CD4-positive, alpha-beta T cell treated with Interleukin-4 for 1 hour (primary cell): ENCODE data around the gene IGSF21.

Experiments used
- DNase-seq, 2 donors: peaks; one replicate each; pipeline ENCODE4 v3.0.0-alpha.2; 2020 to 2022

IGSF21 gene

DNA sequence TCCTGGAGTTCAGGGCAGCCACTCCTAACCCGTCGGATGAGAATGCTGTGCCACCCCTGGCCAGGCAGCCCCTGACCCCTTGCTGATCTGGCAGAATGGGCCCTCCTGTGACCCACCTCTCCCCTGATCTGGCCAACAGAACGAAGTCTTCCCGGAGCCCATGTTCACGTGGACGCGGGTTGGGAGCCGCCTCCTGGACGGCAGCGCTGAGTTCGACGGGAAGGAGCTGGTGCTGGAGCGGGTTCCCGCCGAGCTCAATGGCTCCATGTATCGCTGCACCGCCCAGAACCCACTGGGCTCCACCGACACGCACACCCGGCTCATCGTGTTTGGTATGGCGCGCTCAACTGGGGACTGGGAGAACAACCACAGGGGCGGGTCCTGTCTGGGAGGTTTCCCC lies 269.1 kb downstream of the IGSF21 start:
- no peak for DNase-seq

DNA sequence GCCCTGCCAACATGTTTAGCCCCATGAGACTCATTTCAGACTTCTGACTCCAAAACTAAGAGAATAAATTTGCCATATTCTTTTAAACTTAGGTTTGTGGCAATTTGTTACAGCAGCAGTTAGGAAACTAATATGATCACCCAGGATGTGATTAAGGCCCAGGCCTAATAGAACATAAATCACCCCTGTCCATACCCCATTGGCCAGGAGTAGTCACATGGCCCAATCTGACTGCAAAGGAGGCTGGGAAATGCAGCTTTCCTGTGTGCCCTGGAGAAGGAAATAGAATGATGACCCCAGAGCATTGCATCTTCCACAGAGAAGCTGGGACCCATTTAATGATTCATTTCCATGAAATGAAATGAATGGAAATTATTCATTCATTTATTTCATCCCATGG lies 272.7 kb downstream of the IGSF21 start:
- no peak for DNase-seq

DNA sequence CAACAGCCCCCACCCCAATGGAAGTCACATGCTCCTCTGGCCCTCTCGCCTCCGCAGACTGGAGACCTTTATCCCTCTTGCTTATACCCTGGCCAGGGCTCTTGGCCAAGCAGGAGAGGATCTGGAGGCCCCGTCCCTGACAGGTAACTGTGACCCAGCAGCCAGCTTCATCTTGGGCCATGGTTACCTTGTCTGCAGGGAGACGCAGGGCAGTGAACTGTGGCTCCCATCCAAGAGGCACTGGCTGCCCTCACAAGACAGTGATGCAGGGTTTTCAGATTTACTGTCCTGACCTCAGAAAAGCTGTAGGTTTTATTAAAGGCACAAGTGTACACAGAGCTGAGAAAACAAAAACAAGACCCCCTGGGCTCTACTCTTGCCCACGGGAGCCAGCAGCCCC lies 276.5 kb downstream of the IGSF21 start:
- no peak for DNase-seq

DNA sequence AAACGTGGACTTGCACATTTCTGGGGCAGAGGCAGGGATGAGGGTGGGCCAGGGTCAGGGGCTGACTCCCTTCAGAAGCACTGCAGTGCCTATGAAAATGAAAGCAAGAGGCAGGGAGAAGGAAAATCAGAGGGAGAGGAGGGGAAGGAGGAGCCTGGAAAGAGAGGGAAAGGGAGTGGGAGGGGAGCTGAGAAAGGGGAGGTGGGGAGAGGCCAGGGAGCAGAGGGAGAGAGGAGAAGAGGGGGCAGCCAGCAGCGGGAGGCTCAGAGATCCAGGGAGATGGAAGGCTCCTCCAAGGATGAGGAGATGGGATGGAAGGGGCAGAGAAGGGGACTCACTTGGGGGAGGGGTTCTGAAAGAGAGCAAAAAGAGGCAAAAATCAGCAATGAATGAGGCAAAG lies 276.9 kb downstream of the IGSF21 start:
- no peak for DNase-seq

DNA sequence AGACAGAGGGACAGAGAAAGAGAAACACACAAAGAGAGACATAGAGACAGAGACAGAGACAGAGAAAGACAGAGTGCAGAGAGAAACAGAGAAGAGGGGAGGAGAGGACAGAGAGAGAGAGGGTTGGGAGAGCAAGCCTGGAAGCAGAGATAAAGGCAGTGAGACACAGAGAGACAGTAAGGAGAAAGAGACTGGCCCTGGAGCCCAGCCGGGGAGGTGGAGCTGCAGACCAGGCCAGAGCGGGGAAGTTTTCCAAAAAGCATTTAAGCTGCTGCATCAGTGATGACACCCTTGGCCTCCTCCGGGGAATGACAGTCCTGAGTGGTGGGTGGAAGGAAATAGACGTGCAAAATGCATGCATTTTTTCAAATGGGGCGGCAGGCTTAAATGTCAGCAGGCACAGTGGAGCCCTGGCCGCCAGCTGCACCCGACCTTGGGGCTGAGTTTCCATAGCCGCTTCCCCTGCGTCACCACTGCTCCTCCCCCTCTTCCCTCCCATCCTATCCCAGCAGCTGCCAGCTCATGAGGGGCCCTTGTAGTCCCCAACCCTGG lies 277.7 kb downstream of the IGSF21 start:
- DNase-seq: no peak

DNA sequence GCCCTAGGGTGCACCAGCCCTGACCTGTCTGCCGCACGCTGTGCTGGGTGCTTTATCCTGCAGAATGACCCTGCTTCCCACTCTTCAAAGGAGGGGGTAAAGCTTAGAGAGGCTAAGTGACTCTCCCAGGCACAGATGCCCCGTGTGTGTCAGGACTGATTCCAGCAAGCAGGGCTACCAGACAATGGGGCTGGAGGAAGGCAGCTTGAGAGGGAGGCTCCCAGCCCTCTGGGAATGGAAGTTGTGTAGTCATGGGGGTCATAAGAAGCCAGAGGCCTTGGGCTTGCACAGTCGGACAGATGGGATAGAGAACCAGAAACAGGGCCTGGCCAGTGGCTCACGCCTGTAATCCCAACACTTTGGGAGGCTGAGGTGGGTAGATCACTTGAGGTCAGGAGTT lies 279.0 kb downstream of the IGSF21 start:
- no peak for DNase-seq

DNA sequence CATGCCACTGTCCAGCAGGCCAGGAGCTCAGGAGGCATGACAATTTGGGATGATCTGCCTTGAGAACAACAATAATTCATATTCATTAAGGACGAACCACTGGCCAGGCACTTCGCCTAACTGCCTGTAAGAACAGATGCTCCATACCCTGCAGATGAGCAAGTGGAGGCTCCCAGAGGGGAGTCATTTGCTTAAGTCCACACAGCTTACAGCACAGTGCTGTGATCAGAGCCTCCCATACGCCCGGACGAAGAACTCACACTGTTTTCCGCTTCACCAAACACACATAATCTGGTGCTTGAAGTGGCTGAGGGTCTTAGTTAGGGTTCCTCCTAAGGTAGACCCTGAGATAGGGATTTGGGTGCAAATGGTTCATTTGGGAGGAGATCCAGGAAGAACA lies 279.7 kb downstream of the IGSF21 start:
- DNase-seq: no peak

DNA sequence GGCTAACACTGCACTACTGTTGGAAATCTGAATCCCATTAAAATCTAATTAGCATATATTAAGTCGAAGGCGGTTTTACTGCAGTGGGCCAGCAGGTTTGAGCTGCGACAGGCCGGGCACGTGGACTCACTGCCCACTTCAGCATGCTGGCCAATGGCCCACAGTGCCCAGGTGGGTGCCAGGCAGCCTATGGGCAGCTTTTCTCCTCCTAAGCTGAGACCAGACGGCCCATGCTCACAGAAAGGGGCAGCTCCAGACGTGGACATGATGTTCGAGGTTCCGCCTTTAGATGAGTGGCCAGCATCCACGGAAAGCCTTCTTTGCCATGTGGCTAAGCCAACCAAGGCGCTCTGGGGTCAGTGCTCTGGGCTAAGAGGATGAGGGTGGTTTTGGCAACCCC lies 283.4 kb downstream of the IGSF21 start:
- no peak for DNase-seq

DNA sequence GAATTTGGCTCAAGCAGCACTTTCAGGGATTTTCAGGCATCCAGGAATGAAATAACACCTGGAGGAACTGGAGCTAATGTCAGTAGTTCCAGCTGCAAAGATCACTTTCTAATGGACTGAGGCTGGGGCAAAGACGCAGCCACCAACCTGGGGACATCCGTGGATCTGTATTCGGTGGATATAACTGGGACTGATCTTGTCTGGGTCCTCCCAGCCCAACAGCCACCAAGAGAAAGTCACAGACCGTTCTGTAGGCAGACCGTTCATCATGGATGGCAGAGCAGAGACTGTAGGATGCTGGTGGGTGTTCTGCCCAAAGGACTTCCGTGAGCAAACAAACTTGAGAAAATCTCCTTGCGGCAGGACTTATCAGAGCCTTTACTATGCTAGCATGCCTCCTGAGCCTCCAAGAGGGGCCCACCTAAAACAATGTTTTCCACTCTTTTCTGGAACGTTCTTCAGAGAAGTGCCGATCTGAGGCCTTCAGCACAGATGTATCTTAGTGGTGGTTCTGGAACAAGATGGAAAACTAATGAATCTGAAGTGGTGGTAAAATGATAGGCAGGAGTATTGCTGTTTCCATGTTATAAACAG lies 287.1 kb downstream of the IGSF21 start:
- DNase-seq: no peak

DNA sequence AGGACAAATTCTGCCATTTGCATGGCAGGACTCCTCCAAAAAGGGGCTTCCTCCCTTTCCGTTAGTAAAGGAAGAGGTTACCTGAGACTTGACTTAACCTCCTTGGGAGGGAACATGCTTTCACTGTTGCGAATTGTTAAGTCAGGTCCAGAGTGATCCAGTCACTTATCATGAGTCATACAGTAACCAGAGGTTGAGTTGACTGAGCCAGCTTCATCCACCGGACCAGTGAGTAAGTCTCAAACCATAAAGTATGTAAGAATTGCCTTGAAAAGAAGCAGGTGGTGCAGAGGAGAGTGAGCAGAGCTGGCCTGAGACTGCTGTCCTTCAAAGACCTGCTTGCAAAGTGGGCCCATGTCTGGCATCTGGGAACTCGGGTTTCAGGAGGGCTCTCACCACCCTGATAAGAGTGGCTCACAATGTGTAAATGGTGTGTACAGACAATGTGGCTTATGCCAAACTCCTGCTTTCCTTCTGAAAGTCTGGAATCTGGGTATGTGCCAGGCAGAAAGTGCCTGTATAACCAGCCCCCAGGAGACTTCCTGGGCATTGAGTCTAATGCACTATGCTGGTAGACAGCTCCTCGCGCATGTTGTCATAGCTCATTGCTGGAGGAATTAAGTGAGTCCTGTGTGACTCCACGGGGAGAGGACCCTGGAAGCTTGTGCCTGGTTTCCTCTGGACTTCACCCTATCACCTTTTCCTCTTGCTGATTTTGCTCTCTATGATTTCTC lies 288.8 kb downstream of the IGSF21 start:
- no peak for DNase-seq

DNA sequence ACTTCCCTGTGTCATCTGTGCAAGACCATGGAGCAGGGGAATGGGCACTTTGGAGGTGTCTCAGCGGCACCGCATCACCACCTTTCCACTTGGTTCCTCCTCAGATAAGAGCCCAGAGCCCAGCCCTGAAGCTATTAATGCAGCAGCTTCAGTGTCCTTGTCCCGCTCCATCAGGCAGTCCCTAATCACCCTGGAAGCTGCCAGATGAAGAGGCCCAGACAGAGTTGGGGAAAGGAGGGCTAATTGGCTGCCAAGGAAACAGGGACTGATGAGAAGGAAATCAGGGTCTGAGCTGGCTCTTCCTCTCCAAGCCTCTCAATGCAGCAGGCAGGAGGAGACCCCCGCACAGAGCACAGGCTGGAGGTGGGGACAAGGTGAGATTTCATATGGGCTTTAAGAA lies 290.0 kb downstream of the IGSF21 start:
- no peak for DNase-seq

DNA sequence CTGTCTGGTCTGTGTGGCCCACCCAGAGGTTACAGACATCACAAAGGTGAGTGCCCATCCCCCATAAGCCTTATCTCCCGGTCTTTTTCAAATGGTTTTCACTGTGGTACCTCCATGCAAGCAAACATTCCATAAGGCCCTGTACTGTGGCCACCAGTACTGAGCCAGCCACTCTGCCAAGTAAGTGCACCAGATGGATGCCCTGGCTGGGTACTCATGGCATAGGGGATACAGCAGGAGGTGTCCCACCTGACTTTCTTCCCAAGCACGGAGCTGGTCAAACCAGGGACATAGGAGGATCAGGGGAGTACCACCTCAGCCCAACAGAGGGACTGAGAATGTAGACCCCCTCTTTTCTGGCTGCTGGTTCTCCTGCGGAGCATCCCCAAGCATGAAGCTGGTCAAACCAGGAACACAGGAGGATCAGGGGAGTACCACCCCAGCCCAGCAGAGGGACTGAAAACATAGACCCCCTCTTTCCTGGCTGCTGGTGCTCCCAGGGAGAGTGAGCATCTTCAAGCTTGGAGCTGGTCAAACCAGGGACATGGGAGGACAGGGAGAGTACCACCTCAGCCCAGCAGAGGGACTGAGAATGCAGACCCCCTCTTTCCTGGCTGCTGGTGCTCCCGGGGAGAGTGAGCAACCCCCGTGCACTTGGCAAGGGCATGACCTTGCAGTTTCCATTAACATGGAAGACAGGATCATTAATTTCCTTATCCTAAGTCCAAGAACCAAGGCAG lies 291.4 kb downstream of the IGSF21 start:
- no peak for DNase-seq

DNA sequence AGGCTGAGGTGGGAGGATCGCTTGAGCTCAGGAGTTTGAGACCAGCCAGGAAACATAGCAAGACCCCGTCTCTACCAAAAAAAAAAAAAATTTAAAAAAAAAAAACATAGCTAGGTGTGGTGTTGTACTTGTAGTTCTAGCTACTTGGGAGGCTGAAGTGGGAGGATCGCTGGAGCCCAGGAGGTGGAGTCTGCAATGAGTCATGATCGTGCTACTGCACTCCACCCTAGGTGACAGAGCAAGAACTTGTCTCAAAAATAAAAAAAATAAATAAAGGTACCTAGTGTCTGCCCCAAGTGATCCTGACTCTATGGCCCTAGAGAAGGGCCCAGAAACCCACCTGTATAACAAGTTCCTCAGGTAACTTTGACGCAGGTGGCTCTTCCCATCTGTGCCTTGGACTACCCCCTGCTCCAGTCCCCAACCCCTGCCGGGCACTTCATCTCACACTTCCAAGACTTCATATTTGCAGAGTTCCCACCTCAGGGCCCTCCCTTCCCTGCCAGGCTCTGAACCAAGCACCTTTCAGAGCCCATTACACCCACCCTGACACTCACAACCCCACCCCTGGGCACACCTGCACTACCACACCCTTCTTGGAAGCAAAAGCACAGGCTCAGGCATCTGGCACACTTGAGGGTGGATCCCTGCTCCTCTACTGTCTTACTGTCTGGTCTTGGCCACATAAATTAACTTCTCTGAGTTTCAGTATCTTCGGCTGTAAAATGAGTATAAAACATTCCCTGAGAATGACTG lies 292.9 kb downstream of the IGSF21 start:
- no peak for DNase-seq

DNA sequence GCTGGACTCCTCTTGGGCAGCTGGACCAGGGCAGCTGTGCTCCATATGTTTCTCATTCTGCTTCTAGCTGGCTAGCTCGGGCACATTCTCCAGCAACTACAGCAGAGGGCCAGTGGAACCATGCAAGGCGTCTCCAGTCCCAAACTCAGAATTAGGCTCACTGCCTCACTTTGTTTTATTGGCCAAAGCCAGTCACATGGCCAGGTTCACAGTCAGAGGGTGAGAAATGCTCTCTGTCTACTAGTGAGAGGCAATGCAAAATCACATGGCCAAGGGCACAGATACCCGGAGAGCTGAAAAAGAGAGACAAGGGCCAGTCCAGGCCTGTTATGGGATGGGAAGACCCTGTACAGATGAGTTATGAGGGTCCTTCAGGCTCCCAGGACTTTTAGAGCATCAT lies 294.3 kb downstream of the IGSF21 start:
- no peak for DNase-seq

DNA sequence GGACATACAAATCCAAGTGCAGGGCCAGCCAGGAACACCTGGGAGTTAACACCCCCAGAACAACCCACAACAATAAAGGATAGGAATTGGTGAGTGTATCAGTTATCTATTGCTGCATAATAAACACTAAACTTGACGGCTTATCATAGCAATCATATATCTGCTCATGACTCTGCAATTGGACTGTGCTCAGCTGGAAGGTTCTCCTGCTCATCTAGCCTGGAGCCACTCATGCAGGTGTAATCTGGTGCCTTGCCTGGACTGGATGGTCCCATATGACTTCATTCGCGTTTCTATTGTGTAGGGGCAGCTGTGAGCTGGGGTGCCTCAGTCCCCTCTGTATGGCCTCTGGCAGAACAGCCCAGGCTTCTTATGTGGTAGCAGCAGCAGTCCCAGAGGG lies 296.9 kb downstream of the IGSF21 start:
- DNase-seq: no peak

DNA sequence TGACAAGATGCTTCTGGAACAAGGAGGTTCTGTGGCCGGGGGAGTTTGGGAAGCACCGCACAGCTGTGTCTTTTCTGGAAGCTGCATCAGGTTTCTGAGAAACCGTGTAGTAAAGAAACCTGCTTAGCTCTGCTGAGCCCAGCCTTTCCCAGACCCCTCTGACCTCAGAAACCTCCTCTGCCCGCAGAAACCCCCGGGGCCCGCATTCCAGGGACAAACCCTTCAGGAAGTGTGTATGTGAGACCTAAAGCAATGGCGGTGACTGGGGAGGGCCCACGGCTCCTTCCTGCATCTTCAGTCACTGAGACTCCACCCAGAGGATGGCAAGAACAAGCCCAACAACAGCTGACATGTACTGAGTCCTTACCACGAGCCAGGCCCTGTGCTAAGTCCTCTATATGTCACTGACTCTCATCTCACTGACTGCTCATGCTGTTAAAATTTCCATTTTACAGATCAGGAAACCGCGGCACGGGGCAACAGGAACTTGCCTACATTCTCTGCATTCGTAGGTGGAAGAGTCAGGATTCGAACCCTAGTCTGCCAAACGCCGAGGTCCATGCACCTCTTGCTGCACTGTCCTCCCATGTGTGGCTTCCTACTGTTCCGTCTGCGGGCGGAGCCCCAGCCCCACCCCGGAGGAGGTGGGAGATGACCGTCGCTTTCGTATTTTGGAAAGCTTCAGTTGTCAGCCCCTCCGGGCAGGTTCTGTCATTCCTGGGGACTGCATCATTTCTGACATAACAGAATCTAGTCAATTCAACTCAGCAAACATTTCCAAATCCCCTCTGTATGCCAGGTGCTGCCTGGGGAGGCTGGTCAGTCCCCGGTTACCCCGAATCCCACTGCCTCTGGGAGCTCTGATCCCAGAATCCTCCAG lies 299.8 kb downstream of the IGSF21 start:
- DNase-seq: no peak

DNA sequence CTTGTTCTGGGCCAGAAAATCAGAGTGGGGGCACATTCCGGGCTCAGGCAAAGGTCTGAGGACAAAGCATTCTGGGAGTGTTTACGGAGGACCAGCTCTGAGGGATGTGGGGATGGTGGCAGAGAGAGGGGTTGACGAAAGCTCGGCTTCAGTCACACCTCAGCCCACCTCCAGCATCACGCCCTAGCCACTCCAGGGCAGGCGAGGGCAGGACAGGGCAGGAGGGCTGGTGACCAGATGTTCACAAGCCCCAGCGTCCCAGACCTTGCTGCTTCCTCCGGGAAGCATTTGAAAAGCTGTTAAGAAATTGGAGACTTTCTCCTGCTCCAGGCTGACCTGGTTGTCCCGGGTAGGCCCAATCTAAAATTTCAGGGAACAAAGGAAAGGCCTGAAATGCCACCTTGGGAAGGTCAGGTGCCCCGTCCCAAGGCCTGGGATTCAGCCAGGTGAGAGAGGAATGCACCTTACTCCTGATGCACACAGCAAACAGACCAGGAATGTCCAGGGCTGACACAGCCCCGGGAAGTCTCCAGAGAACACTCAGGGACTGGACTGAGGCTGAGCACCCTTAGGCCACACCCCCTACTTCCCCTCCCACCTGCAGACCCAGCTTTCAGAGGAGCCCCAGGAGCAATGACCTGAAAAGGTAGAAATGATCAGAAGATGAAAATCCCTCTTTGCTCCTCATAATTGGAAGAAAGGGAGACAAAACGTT lies 301.2 kb downstream of the IGSF21 start:
- no peak for DNase-seq

DNA sequence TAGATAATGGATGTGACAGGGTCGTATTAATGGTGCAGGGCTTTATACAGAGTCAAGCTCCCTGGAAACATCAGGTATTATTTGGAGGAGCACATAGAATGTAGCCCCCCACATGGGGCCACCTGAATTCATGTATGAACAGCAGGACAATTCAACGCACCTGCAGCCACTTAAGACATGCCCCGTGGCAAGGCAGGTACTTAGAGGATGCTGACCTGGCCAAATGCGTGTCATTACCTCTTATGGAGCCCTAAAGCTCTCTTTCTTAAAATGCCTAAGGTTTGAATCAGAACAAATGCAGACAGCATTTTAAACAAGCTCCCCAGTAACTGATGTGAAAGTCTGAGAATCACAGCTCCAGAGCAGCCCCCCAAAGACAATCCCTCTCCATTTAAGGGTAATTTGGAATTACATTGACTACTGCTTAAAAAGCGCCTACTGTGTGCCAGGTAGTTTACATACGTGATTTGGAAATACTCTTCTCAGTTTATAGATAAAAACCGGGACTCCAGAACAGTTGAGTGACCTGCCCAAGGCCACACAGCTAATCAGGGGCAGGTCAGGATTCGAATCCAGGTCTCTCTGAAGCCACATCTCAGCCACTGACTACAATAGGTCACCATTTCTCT lies 302.1 kb downstream of the IGSF21 start:
- DNase-seq: no peak

DNA sequence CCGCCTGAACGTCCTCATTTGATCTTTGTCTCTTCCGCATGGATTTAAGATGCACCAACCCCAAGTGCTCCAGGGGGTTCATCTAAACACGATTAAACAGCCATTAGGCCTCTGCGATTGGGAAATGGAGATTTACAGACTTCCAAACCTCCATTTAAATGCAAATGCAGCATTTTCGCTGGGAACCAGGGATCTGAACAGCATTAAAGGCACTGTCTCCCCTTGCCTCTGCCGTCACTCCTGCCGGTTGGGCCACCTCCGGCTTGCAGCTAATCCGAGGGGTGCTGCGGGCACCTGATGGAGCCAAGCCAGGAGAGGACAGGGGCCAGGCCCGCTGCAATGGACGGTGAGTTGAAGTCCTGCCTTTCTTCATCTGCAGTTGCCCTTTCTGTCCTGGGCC lies 302.8 kb downstream of the IGSF21 start:
- DNase-seq: no peak

DNA sequence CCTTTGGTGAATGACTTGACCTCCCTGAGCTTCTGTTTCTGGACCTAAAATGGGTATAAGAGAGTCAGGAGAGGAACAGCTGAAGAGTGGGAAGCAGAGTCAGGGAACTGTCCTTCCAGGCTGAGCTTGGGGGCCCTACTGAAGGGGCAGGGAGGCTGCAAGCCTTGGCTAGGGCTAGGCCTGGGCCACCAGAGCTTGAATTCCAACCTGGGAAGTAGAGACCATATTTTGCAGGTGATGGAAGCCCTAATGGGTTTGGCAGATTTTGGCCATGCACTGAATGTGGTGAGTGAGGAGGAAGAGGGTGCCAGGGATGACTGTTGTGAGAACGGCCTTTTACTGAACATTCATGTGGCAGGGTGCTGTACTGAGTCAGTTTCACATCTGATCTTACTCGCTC lies 303.7 kb downstream of the IGSF21 start:
- DNase-seq: no peak
